Measurements from ENCODE around the gene BICDL1. TPM values are rescaled to one million over a fixed set of nuclear protein-coding genes. Genes with fewer than 3 reads are reported as not detected.

BICDL1 gene
- total and polyA plus RNA-seq, 2 donors (not counting 3 experiments of a cell fraction or from before 2014, with no cell fraction given): 0.19 TPM; not detected in 1

DNA sequence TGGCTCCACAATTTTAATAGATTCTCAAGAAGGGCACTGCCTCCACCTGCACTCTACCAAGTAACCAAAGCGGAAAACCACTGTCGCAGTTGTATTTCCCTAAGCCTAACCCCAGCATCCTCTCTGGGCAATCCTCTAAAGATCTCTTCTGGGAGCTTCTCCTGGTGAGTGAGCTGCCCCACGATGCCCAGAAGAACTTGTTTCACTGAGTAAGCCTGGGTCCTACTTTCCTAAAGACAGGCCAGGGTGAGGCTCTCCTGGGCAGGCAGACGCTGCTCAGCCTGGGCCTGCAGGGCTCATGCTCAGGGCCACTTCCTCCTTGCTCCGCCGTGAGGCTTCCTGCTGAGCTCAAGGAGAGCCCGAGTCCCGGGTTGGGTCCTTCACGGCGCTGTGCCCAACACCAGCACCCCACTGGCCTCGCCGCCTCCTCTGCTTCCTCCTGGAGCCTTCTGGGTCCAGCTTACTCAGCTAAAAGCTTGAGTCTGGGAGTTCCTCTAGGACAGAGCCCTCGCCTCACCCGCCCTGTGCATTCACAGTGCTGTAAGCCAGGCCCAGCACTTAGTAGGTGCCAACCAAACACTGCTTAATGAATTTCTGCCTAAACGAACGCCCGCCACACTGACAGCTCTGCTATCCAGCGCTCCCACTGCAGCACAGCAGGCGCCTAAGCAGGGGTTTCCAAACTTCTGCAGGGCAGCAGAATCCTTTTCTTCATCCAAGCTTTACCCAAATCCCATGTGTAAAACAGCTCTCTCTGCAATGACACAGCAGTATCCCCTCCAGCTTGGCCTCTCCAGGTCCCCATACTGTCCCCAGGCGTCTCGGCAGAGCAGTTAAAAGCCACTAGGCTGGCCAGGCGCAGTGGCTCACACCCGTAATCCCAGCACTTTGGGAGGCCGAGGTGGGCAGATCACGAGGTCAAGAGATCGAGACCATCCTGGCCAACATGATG lies 121.8 kb downstream of the BICDL1 start:
- Histone ChIP-seq H3K27me3 (ENCODE audit: control insufficient read depth in 2 of 2, insufficient read depth in 2 of 2, low read length in 2 of 2) (no peaks in the 10 kb centered on the region), H3K4me2 (ENCODE audit: insufficient read depth, low read length) (no peak overlapping the region), H3K9ac (replicated peaks; ENCODE audit: extremely low read depth, insufficient read depth, low read length) (no peak overlapping the region), H3K4me1 (ENCODE audit: control insufficient read depth, extremely low read depth, insufficient read depth, low read length) (peaks cover 11% of the 10 kb centered on the region), H3K9me3 (replicated peaks; ENCODE audit: control insufficient read depth, insufficient read depth, low read length) (no peaks in the 10 kb centered on the region), H3K4me3 (replicated peaks in 1 of 3; ENCODE audit: insufficient read depth in 1 of 3, low read depth in 1 of 3, low read length in 3 of 3) (no peak overlapping the region), H2AFZ (ENCODE audit: low read depth, low read length) (no peak overlapping the region), H3K79me2 (ENCODE audit: control insufficient read depth, insufficient read depth, low read length) (peaks cover 91% of the 10 kb centered on the region), H4K20me1 (replicated peaks; ENCODE audit: control insufficient read depth, extremely low read depth, insufficient read depth, low read length) (peaks cover 3% of the 10 kb centered on the region), H3K27ac (ENCODE audit: insufficient read depth, low read depth, low read length) (no peak overlapping the region), H3K9me1 (replicated peaks; ENCODE audit: control insufficient read depth, extremely low read depth, insufficient read depth, low read length) (no peaks in the 10 kb centered on the region), H3K36me3 (ENCODE audit: control insufficient read depth in 2 of 2, extremely low read depth in 1 of 2, insufficient read depth in 2 of 2, low read length in 2 of 2) (peaks cover 0 to 7% of the 10 kb centered on the region in 2 experiments)
- BruUV-seq (replicated peaks): no TSS peak
- DNase-seq (ENCODE audit: low read depth, low spot score) (no peak), FAIRE-seq (no peak)
- intact Hi-C loops (cut with micrococcal nuclease) (no loop called here), dilution Hi-C loops (cut with MboI; ENCODE audit: extremely low pct_ligation_motif_present, low sequenced_read_pairs) (no loop called here)
- POLR2A ChIA-PET: interaction anchor here (0.8 to 1.6 kb wide), 2 partner anchors 10 to 90 kb away, joined by 3 read pairs; partner anchors contain the start of gene RPLP0
- TF ChIP-seq POLR2AphosphoS5 (IDR thresholded peaks at IDR 0.05; ENCODE audit: insufficient read depth, low read depth, low read length) (no peak), GATA2 (IDR thresholded peaks at IDR 0.05; ENCODE audit: insufficient read depth, insufficient read length, low read depth, low read length) (no peak), FOS (IDR thresholded peaks at IDR 0.05; ENCODE audit: borderline replicate concordance, insufficient read depth, low read length) (no peak), EZH2 (IDR thresholded peaks at IDR 0.05; ENCODE audit: borderline replicate concordance, low read depth, low read length, severe bottlenecking) (no peak), JUN (IDR thresholded peaks at IDR 0.05; ENCODE audit: borderline replicate concordance, insufficient read depth, insufficient read length, low read depth) (no peak), MYC (IDR thresholded peaks at IDR 0.05; ENCODE audit: low read depth, low read length) (no peak), POLR2A (IDR thresholded peaks at IDR 0.05; ENCODE audit: low read depth, low read length) (no peak)
- TF ChIP-seq, protein P1, sequence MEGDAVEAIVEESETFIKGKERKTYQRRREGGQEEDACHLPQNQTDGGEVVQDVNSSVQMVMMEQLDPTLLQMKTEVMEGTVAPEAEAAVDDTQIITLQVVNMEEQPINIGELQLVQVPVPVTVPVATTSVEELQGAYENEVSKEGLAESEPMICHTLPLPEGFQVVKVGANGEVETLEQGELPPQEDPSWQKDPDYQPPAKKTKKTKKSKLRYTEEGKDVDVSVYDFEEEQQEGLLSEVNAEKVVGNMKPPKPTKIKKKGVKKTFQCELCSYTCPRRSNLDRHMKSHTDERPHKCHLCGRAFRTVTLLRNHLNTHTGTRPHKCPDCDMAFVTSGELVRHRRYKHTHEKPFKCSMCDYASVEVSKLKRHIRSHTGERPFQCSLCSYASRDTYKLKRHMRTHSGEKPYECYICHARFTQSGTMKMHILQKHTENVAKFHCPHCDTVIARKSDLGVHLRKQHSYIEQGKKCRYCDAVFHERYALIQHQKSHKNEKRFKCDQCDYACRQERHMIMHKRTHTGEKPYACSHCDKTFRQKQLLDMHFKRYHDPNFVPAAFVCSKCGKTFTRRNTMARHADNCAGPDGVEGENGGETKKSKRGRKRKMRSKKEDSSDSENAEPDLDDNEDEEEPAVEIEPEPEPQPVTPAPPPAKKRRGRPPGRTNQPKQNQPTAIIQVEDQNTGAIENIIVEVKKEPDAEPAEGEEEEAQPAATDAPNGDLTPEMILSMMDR (IDR thresholded peaks at IDR 0.05; ENCODE audit: extremely low read depth in 1 of 2, insufficient read depth in 1 of 2, low read depth in 1 of 2, low read length in 2 of 2): no peak
- TF ChIP-seq, protein P2, sequence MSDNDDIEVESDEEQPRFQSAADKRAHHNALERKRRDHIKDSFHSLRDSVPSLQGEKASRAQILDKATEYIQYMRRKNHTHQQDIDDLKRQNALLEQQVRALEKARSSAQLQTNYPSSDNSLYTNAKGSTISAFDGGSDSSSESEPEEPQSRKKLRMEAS (IDR thresholded peaks at IDR 0.05; ENCODE audit: insufficient read depth, insufficient read length): no peak
- CTCF ChIA-PET: interaction anchor here (1.6 to 2.0 kb wide), 2 partner anchors 8 to 10 kb away, joined by 5 to 6 read pairs; no protein-coding TSS in a partner anchor

All from endothelial cell of umbilical vein (primary cell).